ENCODE measurements around the gene SYTL4.

SYTL4 gene

GRCh38 chrX:100698551-100698950 is 33.4 kb downstream of the SYTL4 start:
- no peak for DNase-seq (ENCODE audit: extremely low read depth, insufficient read length)
- H3K4me3 ChIP-seq (replicated peaks; ENCODE audit: low read depth, low read length), result no peak overlapping the region
- no peaks in the 10 kb centered on the region for H3K36me3 ChIP-seq (ENCODE audit: control insufficient read depth, insufficient read depth, low read length)
- TF ChIP-seq CTCF (IDR thresholded peaks at IDR 0.05; ENCODE audit: insufficient read depth, low read length, poor library complexity, severe bottlenecking), result no peak
- no peaks in the 10 kb centered on the region for H3K27me3 ChIP-seq (replicated peaks; ENCODE audit: control insufficient read depth, insufficient read depth, low read length)

GRCh38 chrX:100696699-100697351 is 35.1 kb downstream of the SYTL4 start:
- Histone ChIP-seq H3K36me3 (ENCODE audit: control insufficient read depth, insufficient read depth, low read length) (no peaks in the 10 kb centered on the region), H3K4me3 (replicated peaks; ENCODE audit: low read depth, low read length) (no peak overlapping the region), H3K27me3 (replicated peaks; ENCODE audit: control insufficient read depth, insufficient read depth, low read length) (no peaks in the 10 kb centered on the region)
- no peak for TF ChIP-seq CTCF (IDR thresholded peaks at IDR 0.05; ENCODE audit: insufficient read depth, low read length, poor library complexity, severe bottlenecking)
- no peak for DNase-seq (ENCODE audit: extremely low read depth, insufficient read length)

- Histone ChIP-seq H3K27me3 (replicated peaks; ENCODE audit: control insufficient read depth, insufficient read depth, low read length) (no peaks in the 10 kb centered on the region), H3K4me3 (replicated peaks; ENCODE audit: low read depth, low read length) (no peak overlapping the region), H3K36me3 (ENCODE audit: control insufficient read depth, insufficient read depth, low read length) (no peaks in the 10 kb centered on the region)
- no peak for TF ChIP-seq CTCF (IDR thresholded peaks at IDR 0.05; ENCODE audit: insufficient read depth, low read length, poor library complexity, severe bottlenecking)
- DNase-seq (ENCODE audit: extremely low read depth, insufficient read length), result no peak
Observed at GRCh38 chrX:100695991-100696390, 35.9 kb downstream of the SYTL4 start.

GRCh38 chrX:100695302-100695701 is 36.6 kb downstream of the SYTL4 start:
- Histone ChIP-seq H3K27me3 (replicated peaks; ENCODE audit: control insufficient read depth, insufficient read depth, low read length) (no peaks in the 10 kb centered on the region), H3K4me3 (replicated peaks; ENCODE audit: low read depth, low read length) (no peak overlapping the region), H3K36me3 (ENCODE audit: control insufficient read depth, insufficient read depth, low read length) (no peaks in the 10 kb centered on the region)
- no peak for DNase-seq (ENCODE audit: extremely low read depth, insufficient read length)
- no peak for TF ChIP-seq CTCF (IDR thresholded peaks at IDR 0.05; ENCODE audit: insufficient read depth, low read length, poor library complexity, severe bottlenecking)

GRCh38 chrX:100687546-100687945 is 44.4 kb downstream of the SYTL4 start:
- peak; percentile 36 for DNase-seq (ENCODE audit: extremely low read depth, insufficient read length)
- no peaks in the 10 kb centered on the region for H3K36me3 ChIP-seq (ENCODE audit: control insufficient read depth, insufficient read depth, low read length)
- TF ChIP-seq CTCF (IDR thresholded peaks at IDR 0.05; ENCODE audit: insufficient read depth, low read length, poor library complexity, severe bottlenecking), result no peak

DNA sequence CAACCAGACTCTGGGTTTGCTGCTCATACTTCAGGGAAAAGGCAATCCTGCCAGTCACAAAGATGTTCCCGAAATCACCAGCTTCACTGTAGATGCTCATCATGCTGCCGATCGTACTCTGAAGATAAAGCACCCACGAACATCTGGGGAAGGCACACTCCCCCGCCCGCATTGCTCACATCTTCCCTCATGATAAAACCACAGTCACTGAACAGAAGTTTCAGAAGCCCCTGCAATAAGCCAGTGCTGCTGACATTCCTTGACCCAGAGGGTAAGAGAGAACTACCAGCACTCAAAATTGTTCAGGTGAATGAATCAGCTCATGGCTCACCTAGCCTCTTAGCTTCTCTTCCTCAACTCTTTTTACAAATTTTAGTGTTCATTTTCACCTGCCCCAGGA is 44.8 kb downstream of the SYTL4 start:
- TF ChIP-seq CTCF (IDR thresholded peaks at IDR 0.05; ENCODE audit: insufficient read depth, low read length, poor library complexity, severe bottlenecking), result no peak
- Histone ChIP-seq H3K36me3 (ENCODE audit: control insufficient read depth, insufficient read depth, low read length) (no peaks in the 10 kb centered on the region), H3K4me3 (replicated peaks; ENCODE audit: low read depth, low read length) (no peak overlapping the region), H3K27me3 (replicated peaks; ENCODE audit: control insufficient read depth, insufficient read depth, low read length) (no peaks in the 10 kb centered on the region)
- DNase-seq (ENCODE audit: extremely low read depth, insufficient read length), result peak; percentile 33

More at GRCh38 chrX:100687546-100687945, 44.4 kb downstream of the SYTL4 start:
- Histone ChIP-seq H3K27me3 (replicated peaks; ENCODE audit: control insufficient read depth, insufficient read depth, low read length) (no peaks in the 10 kb centered on the region), H3K4me3 (replicated peaks; ENCODE audit: low read depth, low read length) (no peak overlapping the region)

Measured in GM06990 (cell line).